H9 (cell line): Measurements from ENCODE around the gene CCNG1. TPM values are rescaled to one million over a fixed set of nuclear protein-coding genes. Genes with fewer than 3 reads are reported as not detected.

Experiments used
- DNase-seq: peaks from one replicate; pipeline ENCODE4 v3.0.0-alpha.2; 2017
- H2AFZ ChIP-seq: one replicate; pipeline ENCODE4 v1.6.1; 2013; ENCODE audit warnings: mild to moderate bottlenecking, low read length, control low read depth, moderate library complexity
- H2AK5ac ChIP-seq: 2 replicates; pipeline ENCODE4 v1.6.1; 2013; ENCODE audit warnings: low read length, control low read depth, mixed read lengths; ENCODE audit not compliant: insufficient read length
- H2BK120ac ChIP-seq: one replicate; pipeline ENCODE4 v1.6.1; 2013; ENCODE audit warnings: low read depth, mild to moderate bottlenecking, low read length, control low read depth, inconsistent platforms; ENCODE audit not compliant: poor library complexity, severe bottlenecking
- H2BK12ac ChIP-seq: 2 replicates; pipeline ENCODE4 v1.6.1; 2013; ENCODE audit warnings: low read length, control low read depth, mixed read lengths, low read depth; ENCODE audit not compliant: insufficient read length
- H2BK15ac ChIP-seq: 2 replicates; pipeline ENCODE4 v1.6.1; 2013; ENCODE audit warnings: low read depth, low read length, control low read depth
- H2BK20ac ChIP-seq: one replicate; pipeline ENCODE4 v1.6.1; 2013; ENCODE audit warnings: low read depth, mild to moderate bottlenecking, low read length, control low read depth, inconsistent platforms; ENCODE audit not compliant: poor library complexity, severe bottlenecking
- H2BK5ac ChIP-seq: 2 replicates; pipeline ENCODE4 v1.6.1; 2013; ENCODE audit warnings: low read length, control low read depth, mixed read lengths; ENCODE audit not compliant: insufficient read length
- H3K14ac ChIP-seq: 2 replicates; pipeline ENCODE4 v1.6.1; 2013; ENCODE audit warnings: low read length, control low read depth; ENCODE audit not compliant: insufficient read depth
- H3K18ac ChIP-seq: 2 replicates; pipeline ENCODE4 v1.6.1; 2013; ENCODE audit warnings: low read depth, mild to moderate bottlenecking, mixed read lengths, low read length, control low read depth; ENCODE audit not compliant: insufficient read length
- H3K23ac ChIP-seq: 2 replicates; pipeline ENCODE4 v1.6.1; 2013; ENCODE audit warnings: low read length, control low read depth, mixed read lengths, low read depth; ENCODE audit not compliant: insufficient read length
- H3K23me2 ChIP-seq: 2 replicates; pipeline ENCODE4 v1.6.1; 2013; ENCODE audit warnings: low read depth, mild to moderate bottlenecking, mixed read lengths, low read length, control low read depth; ENCODE audit not compliant: insufficient read length, poor library complexity, severe bottlenecking
- H3K27ac ChIP-seq: 2 replicates; pipeline ENCODE4 v1.5.1; 2013; ENCODE audit warnings: low read length, control low read depth, mixed read lengths, low read depth; ENCODE audit not compliant: insufficient read length
- H3K27me3 ChIP-seq: 2 replicates; pipeline ENCODE4 v1.6.1; 2013; ENCODE audit warnings: low read length, control low read depth, inconsistent platforms; ENCODE audit not compliant: insufficient read depth
- H3K4ac ChIP-seq: 2 replicates; pipeline ENCODE4 v1.6.1; 2013; ENCODE audit warnings: low read depth, mild to moderate bottlenecking, control low read depth, inconsistent platforms, low read length, moderate library complexity
- H3K4me1 ChIP-seq: 2 replicates; pipeline ENCODE4 v1.6.1; 2013; ENCODE audit warnings: low read length, control low read depth, inconsistent platforms; ENCODE audit not compliant: insufficient read depth
- H3K4me2 ChIP-seq: 2 replicates; pipeline ENCODE4 v1.6.1; 2013; ENCODE audit warnings: low read length, control low read depth, mixed read lengths; ENCODE audit not compliant: insufficient read length, insufficient read depth
- H3K56ac ChIP-seq: 2 replicates; pipeline ENCODE4 v1.6.1; 2013; ENCODE audit warnings: low read depth, mild to moderate bottlenecking, mixed read lengths, low read length, control low read depth; ENCODE audit not compliant: insufficient read length
- H3K79me1 ChIP-seq: 2 replicates; pipeline ENCODE4 v1.6.1; 2013; ENCODE audit warnings: low read depth, mild to moderate bottlenecking, moderate library complexity, low read length, control low read depth, inconsistent platforms; ENCODE audit not compliant: insufficient read depth, poor library complexity, severe bottlenecking
- H3K79me2 ChIP-seq: 2 replicates; pipeline ENCODE4 v1.6.1; 2013; ENCODE audit warnings: low read length, control low read depth, inconsistent platforms; ENCODE audit not compliant: insufficient read depth
- H3K9ac ChIP-seq: 2 replicates; pipeline ENCODE4 v1.6.1; 2013; ENCODE audit warnings: low read length, control low read depth, mixed read lengths; ENCODE audit not compliant: insufficient read length; ENCODE audit errors: extremely low read depth
- H3K9me3 ChIP-seq: one replicate; pipeline ENCODE4 v1.6.1; 2013; ENCODE audit warnings: low read depth, low read length, inconsistent platforms; ENCODE audit not compliant: control insufficient read depth
- H3T11ph ChIP-seq: one replicate; pipeline ENCODE4 v1.6.1; 2013; ENCODE audit warnings: mild to moderate bottlenecking, low read length, control low read depth, inconsistent platforms
- H4K20me1 ChIP-seq: one replicate; pipeline ENCODE4 v1.6.1; 2013; ENCODE audit not compliant: control insufficient read depth, insufficient read length, insufficient read depth
- H4K5ac ChIP-seq: 2 replicates; pipeline ENCODE4 v1.6.1; 2013; ENCODE audit warnings: low read depth, mild to moderate bottlenecking, mixed read lengths, low read length, control low read depth; ENCODE audit not compliant: insufficient read length
- H4K8ac ChIP-seq: replicated peaks from 2 replicates; pipeline ENCODE4 v1.6.1; 2013; ENCODE audit warnings: low read length, control low read depth, mixed read lengths, low read depth; ENCODE audit not compliant: insufficient read length
- H4K91ac ChIP-seq: 2 replicates; pipeline ENCODE4 v1.6.1; 2013; ENCODE audit warnings: low read depth, mild to moderate bottlenecking, moderate library complexity, mixed read lengths, low read length, control low read depth; ENCODE audit not compliant: insufficient read length
- H3K27ac Mint-ChIP-seq, 3 experiments: 2 replicates in 2 of 3; 3 replicates in 1 of 3; pipeline ENCODE4 v1.8.0; 2020 to 2021; ENCODE audit warnings: mixed read lengths in 3 of 3, mild to moderate bottlenecking in 1 of 3, moderate library complexity in 1 of 3
- H3K27me3 Mint-ChIP-seq: 2 replicates; pipeline ENCODE4 v1.8.0; 2021; ENCODE audit warnings: low read depth, mild to moderate bottlenecking, moderate library complexity, mixed read lengths
- H3K36me3 Mint-ChIP-seq, 3 experiments: 2 replicates in 2 of 3; 3 replicates in 1 of 3; pipeline ENCODE4 v1.8.0; 2020 to 2021; ENCODE audit warnings: low read depth in 3 of 3, mixed read lengths in 3 of 3; ENCODE audit not compliant: insufficient read depth in 1 of 3
- H3K4me1 Mint-ChIP-seq, 2 experiments: 2 replicates each; pipeline ENCODE4 v1.8.0; 2020; ENCODE audit warnings: mixed read lengths in 2 of 2
- H3K4me3 Mint-ChIP-seq, 2 experiments: 2 replicates in 1 of 2; 3 replicates in 1 of 2; pipeline ENCODE4 v1.8.0; 2020 to 2021; ENCODE audit warnings: mild to moderate bottlenecking in 2 of 2, mixed read lengths in 2 of 2, moderate library complexity in 1 of 2
- H3K9me3 Mint-ChIP-seq, 2 experiments: 2 replicates in 1 of 2; 3 replicates in 1 of 2; pipeline ENCODE4 v1.8.0; 2020; ENCODE audit warnings: mild to moderate bottlenecking in 2 of 2, mixed read lengths in 2 of 2, moderate library complexity in 1 of 2
- CTCF ChIP-seq: fragments of 200-600 bp; sonication (generic); conservative IDR thresholded peaks from 3 replicates; pipeline ENCODE4 v1.8.0; 2021; ENCODE audit warnings: antibody characterized with exemption, mild to moderate bottlenecking
- WGBS: extraction: QIAGEN DNeasy Blood & Tissue Kit; methylation state at CpG from one replicate; pipeline ENCODE4 v1.1.7; 2013; ENCODE audit warnings: missing lambda C conversion rate, low lambda C conversion rate, mixed read lengths; ENCODE audit not compliant: insufficient read length; ENCODE audit errors: extremely low coverage; 5-methylcytosine and 5-hydroxymethylcytosine counted together
- total RNA-seq: library from RNA; stranded (reverse); gene quantifications from 2 replicates; pipeline ENCODE4 v1.2.1, GENCODE V29; 2021

Gene CCNG1
- total RNA-seq, 1 experiment from 2014 or later, result 521 TPM

GRCh38 chr5:163447875-163448274 is 10.5 kb downstream of the CCNG1 start:
- DNase-seq, result no peak
- no peak overlapping the region for H2BK20ac ChIP-seq
- H3K9me3 ChIP-seq, result no peaks in the 10 kb centered on the region
- H3K4me2 ChIP-seq, result no peak overlapping the region
- TF ChIP-seq CTCF, result no peak
- no peak overlapping the region for H3K27ac ChIP-seq
- Mint-ChIP-seq H3K9me3 (no peaks in the 10 kb centered on the region), H3K4me1 (peaks cover 2 to 7% of the 10 kb centered on the region in 2 experiments; a peak in 2 of 4 replicates), H3K4me3 (no peak overlapping the region), H3K27ac (peak overlapping the region in 1 of 3 experiments; percentile 92; a peak in 2 of 7 replicates), H3K27me3 (no peaks in the 10 kb centered on the region), H3K36me3 (peaks cover 32 to 71% (median 60%) of the 10 kb centered on the region in 3 experiments)
- no peak overlapping the region for H4K5ac ChIP-seq
- H2BK12ac ChIP-seq, result no peak overlapping the region
- no peaks in the 10 kb centered on the region for H3K79me1 ChIP-seq
- H3K79me2 ChIP-seq, result no peaks in the 10 kb centered on the region
- no peak overlapping the region for H4K8ac ChIP-seq
- H3T11ph ChIP-seq, result no peak overlapping the region
- H3K23ac ChIP-seq, result no peak overlapping the region
- H4K91ac ChIP-seq, result no peak overlapping the region
- no peak overlapping the region for H2BK120ac ChIP-seq
- no peak overlapping the region for H2BK5ac ChIP-seq
- WGBS, result no CpG with 5 or more reads among the region's 3 CpGs
- no peaks in the 10 kb centered on the region for H3K23me2 ChIP-seq
- H3K27me3 ChIP-seq, result no peaks in the 10 kb centered on the region
- no peaks in the 10 kb centered on the region for H4K20me1 ChIP-seq
- H2BK15ac ChIP-seq, result no peak overlapping the region
- no peaks in the 10 kb centered on the region for H3K4me1 ChIP-seq
- no peak overlapping the region for H3K9ac ChIP-seq
- no peak overlapping the region for H3K4ac ChIP-seq
- H3K14ac ChIP-seq, result no peak overlapping the region
- no peak overlapping the region for H2AK5ac ChIP-seq
- no peak overlapping the region for H3K56ac ChIP-seq
- no peak overlapping the region for H3K18ac ChIP-seq
- H2AFZ ChIP-seq, result no peak overlapping the region
